ENCODE results near the gene ELL2. TPM values are rescaled to one million over a fixed set of nuclear protein-coding genes. Genes with fewer than 3 reads are reported as not detected.
A peak's percentile ranks its signal among the peaks of the same experiment; 100 is the strongest.

Gene ELL2
- 10 to 100 TPM; 16.2 to 59.8 (median 32.1) TPM for total RNA-seq
- polyA plus RNA-seq = 10 to 100 TPM; 30.4 to 39.8 (median 39.6) TPM
- long read RNA-seq, donor 1, partial matches to known transcripts = 8 of 12 reads
- long read RNA-seq, donor 1, other reads (novel, unspliced or antisense) = 2 of 12 reads
- long read RNA-seq, donor 2, full-length matches to known transcripts = 1 of 21 reads
- long read RNA-seq, donor 2, partial matches to known transcripts = 17 of 21 reads
- long read RNA-seq, donor 2, other reads (novel, unspliced or antisense) = 3 of 21 reads

DNA sequence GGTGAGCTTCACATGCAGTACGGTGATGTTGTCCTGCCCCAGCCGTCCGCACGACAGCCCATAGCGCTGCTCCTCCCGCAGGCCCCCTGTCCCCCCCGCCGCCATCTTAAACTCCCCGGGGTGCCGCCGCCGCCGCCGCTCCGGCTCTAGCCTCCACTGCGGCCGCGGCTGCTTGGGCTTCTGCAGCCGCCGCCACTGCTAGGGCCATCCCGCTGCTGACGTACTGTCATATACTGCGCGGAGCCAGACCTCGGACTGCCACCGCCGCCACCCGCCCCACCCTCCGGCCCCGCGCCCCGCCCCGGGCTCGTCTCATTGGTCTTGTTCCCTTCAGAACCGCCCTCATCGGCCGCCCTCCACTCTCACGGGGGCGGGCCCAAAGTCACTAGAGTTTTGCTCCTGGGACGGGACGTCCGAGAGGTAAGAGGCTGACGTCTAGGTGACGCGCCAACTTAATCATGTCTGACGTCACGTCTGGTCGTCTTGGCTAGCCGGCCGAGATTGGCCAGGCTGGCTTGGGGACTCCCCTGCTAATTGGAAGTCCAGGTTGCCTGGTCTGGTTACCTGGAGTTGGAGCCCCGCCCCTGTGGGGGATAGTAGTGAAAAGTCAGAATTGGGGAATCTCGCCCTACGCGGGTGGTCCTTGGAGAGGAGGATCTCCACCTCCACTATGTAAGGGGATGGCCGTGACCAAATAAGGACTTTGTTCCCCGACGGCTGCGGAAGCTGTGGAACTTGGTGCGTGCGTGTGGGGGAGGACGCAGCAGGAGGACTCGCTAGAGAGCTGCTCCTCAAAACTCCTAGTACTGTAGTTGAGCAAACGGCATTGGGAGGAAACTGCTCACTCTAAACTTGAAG lies at the start of gene ELL2:
Gene ELL2, minus strand, starts transcription at position 235 of the 858 bp plus-strand sequence. Its CDS starts 130 bp downstream, at position 105.
- 1 to 2% (median 2%) methylated on average over 51 to 63 of the region's 63 CpGs for WGBS, 3 donors

DNA sequence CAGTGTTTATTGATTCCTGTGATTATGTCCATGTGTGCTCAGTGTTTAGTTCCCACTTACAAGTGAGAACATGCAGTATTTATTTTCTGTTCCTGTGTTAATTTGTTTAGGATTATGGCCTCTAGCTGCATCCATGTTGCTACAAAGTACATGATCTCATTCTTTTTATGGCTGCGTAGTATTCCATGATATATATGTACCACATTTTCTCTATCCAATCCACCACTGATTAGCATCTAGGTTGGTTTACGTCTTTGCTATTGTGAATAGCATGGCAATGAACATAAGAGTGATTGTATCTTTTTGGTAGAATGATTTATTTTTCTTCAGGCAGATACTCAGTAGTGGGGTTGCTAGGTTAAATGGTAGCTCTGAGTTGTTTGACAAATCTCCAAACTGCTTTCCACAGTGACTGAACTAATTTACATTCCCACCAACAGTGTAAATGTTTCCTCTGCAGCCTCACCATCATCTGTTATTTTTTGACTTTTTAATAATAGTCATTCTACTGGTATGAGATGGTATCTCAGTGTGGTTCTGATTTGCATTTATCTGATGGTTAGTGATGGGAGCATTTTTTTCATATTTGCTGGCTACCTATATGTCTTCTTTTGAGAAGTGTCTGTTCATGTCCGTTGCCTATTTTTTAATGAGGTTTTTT lies 47.5 kb upstream of the ELL2 start:
- H3K9me3 ChIP-seq = peaks cover 7% of the 10 kb centered on the region
- no peak overlapping the region for H3K4me3 ChIP-seq
- H3K27me3 ChIP-seq (ENCODE audit: insufficient read depth in 3 of 3, low read length in 2 of 3) = no peaks in the 10 kb centered on the region
- no peak for DNase-seq
- H3K27ac ChIP-seq = no peak overlapping the region
- 90 to 96% (median 93%) methylated on average over 3 of the region's 3 CpGs for WGBS, 3 donors
- ATAC-seq = no peak
- intact Hi-C loops (cut with DNase I) = no loop called here
- TF ChIP-seq, protein P1, sequence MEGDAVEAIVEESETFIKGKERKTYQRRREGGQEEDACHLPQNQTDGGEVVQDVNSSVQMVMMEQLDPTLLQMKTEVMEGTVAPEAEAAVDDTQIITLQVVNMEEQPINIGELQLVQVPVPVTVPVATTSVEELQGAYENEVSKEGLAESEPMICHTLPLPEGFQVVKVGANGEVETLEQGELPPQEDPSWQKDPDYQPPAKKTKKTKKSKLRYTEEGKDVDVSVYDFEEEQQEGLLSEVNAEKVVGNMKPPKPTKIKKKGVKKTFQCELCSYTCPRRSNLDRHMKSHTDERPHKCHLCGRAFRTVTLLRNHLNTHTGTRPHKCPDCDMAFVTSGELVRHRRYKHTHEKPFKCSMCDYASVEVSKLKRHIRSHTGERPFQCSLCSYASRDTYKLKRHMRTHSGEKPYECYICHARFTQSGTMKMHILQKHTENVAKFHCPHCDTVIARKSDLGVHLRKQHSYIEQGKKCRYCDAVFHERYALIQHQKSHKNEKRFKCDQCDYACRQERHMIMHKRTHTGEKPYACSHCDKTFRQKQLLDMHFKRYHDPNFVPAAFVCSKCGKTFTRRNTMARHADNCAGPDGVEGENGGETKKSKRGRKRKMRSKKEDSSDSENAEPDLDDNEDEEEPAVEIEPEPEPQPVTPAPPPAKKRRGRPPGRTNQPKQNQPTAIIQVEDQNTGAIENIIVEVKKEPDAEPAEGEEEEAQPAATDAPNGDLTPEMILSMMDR (IDR thresholded peaks at IDR 0.05) = no peak
- H3K36me3 ChIP-seq (ENCODE audit: insufficient read depth in 1 of 2, low read depth in 1 of 2) = no peaks in the 10 kb centered on the region
- H3K4me1 ChIP-seq = no peaks in the 10 kb centered on the region

More for the DNA sequence above, at the start of gene ELL2:
- TF ChIP-seq, protein P1 (IDR thresholded peaks at IDR 0.05) = no peak
- peak; percentile 98 to 99 for DNase-seq
- intact Hi-C loops (cut with DNase I) = loop anchor here (1.0 to 10.0 kb wide), 4 partner anchors 101 to 376 kb away; no protein-coding TSS in a partner anchor
- peak within 1 kb of the TSS; percentile 94 for H3K4me3 ChIP-seq
- no peaks in the 10 kb centered on the region for H3K9me3 ChIP-seq
- no peaks in the 10 kb centered on the region for H3K36me3 ChIP-seq (ENCODE audit: insufficient read depth in 1 of 2, low read depth in 1 of 2)
- ATAC-seq = peak; percentile 87 to 90 (median 89)
- peaks cover 18% of the 10 kb centered on the region for H3K4me1 ChIP-seq
- H3K27ac ChIP-seq = peak within 1 kb of the TSS; percentile 95
- H3K27me3 ChIP-seq (ENCODE audit: insufficient read depth in 3 of 3, low read length in 2 of 3) = no peaks in the 10 kb centered on the region

DNA sequence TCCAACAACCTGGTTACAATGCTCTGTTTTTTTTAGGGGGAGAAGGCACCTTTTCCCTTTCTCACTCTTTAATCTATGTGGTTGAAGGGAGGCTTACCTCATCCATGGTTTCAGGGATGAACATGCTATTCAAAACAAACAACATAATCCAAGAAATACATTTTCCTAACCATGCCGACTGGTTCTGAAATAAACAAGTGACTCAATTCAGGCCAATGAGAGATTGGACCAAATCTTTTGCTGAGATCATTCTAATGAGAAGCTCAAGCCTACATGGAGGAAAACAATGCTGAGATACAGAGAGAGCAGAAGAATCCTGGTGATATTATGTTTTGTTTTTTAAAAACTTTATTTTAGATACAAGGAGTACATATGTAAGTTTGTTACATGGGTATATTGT lies 46.8 kb upstream of the ELL2 start:
- Histone ChIP-seq H3K27me3 (ENCODE audit: insufficient read depth in 3 of 3, low read length in 2 of 3) (no peaks in the 10 kb centered on the region), H3K4me3 (no peak overlapping the region), H3K9me3 (peaks cover 7% of the 10 kb centered on the region), H3K36me3 (ENCODE audit: insufficient read depth in 1 of 2, low read depth in 1 of 2) (no peaks in the 10 kb centered on the region), H3K27ac (no peak overlapping the region), H3K4me1 (no peaks in the 10 kb centered on the region)
- TF ChIP-seq, protein P1 (IDR thresholded peaks at IDR 0.05) = no peak
- ATAC-seq (no peak), DNase-seq (no peak)
- intact Hi-C loops (cut with DNase I) = no loop called here
- WGBS, 3 donors = 90 to 100% (median 95%) methylated on average over 1 of the region's 1 CpG

DNA sequence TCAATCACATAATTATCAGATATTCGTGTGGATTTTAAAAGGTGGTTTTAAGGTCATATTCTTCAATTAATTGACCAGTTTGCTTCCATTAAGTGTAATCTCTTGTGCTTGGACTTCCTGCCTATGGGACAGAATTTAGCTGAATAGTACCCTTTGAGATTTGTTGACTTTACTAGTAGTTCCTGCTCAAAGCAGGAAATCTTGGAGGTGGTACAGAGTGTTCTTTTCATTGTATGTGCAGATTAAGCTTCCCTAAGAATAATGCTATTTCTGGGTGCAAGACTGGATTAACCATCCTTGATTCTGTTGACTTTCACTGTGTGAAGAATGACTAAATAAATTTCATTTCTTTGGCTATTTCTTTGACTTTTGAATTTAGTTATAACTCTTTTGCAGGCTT lies 45.4 kb upstream of the ELL2 start:
- ATAC-seq (no peak), DNase-seq (no peak)
- WGBS, 3 donors = 70 to 77% (median 76%) methylated on average over 1 of the region's 1 CpG
- H3K36me3 ChIP-seq (ENCODE audit: insufficient read depth in 1 of 2, low read depth in 1 of 2) = no peaks in the 10 kb centered on the region
- TF ChIP-seq, protein P1 (IDR thresholded peaks at IDR 0.05) = no peak
- no peak overlapping the region for H3K4me3 ChIP-seq
- no peaks in the 10 kb centered on the region for H3K4me1 ChIP-seq
- intact Hi-C loops (cut with DNase I) = no loop called here
- no peak overlapping the region for H3K27ac ChIP-seq
- H3K27me3 ChIP-seq (ENCODE audit: insufficient read depth in 3 of 3, low read length in 2 of 3) = no peaks in the 10 kb centered on the region
- H3K9me3 ChIP-seq = peaks cover 7% of the 10 kb centered on the region

All from psoas muscle (tissue), 8 donors.